Cardiac muscle cell (in vitro differentiated cells and primary cell): ENCODE data around the gene GBX1. TPM values are rescaled to one million over a fixed set of nuclear protein-coding genes. Genes with fewer than 3 reads are reported as not detected.

Experiments used
- DNase-seq, 2 donors: peaks; one replicate each; pipeline versions ENCODE4 v3.0.0 to v3.0.0-alpha.2; 2010 to 2017; ENCODE audit warnings: low read depth in 1 of 2, low spot score in 1 of 2
- H3K27ac ChIP-seq: fragments of 200-600 bp; sonication (generic); 2 replicates; pipeline ENCODE4 v1.5.1; 2016
- H3K27me3 ChIP-seq: fragments of 200-600 bp; sonication (generic); 2 replicates; pipeline ENCODE4 v1.6.0; 2016; ENCODE audit warnings: control low read depth
- H3K36me3 ChIP-seq: fragments of 200-600 bp; sonication (generic); 2 replicates; pipeline ENCODE4 v1.5.1; 2016; ENCODE audit warnings: control low read depth
- H3K4me1 ChIP-seq: fragments of 200-600 bp; sonication (generic); 2 replicates; pipeline ENCODE4 v1.8.1; 2017; ENCODE audit warnings: low read depth, mild to moderate bottlenecking, mixed run types
- H3K4me3 ChIP-seq: fragments of 200-600 bp; sonication (generic); 2 replicates; pipeline ENCODE4 v1.5.1; 2016; ENCODE audit warnings: mild to moderate bottlenecking
- H3K9me3 ChIP-seq: fragments of 200-600 bp; sonication (generic); 2 replicates; pipeline ENCODE4 v1.5.1; 2017; ENCODE audit warnings: low read depth, mild to moderate bottlenecking, control low read depth
- polyA plus RNA-seq: library from polyadenylated mRNA; unstranded; fragments of >200 nt; fragmentation: Nextera tagmentation; extraction: Ambion mirVana; gene quantifications from 2 replicates; pipeline ENCODE4 v1.2.1, GENCODE V29; 2016
- total RNA-seq: library from RNA; depleted of rRNA; stranded (reverse); fragments of >200 nt; gene quantifications from 2 replicates; pipeline ENCODE4 v1.2.3, GENCODE V29; 2016
- TF ChIP-seq, protein P1 (sequence below): IDR thresholded peaks from 2 replicates; pipeline ENCODE4 v1.5.1; 2012; ENCODE audit warnings: low read depth, mild to moderate bottlenecking, low read length

The GBX1 gene
- total and polyA plus RNA-seq, 2 experiments from 2014 or later = 0.36 to 1.3 TPM

GRCh38 chr7:151137076-151137675, 30.3 kb downstream of the GBX1 start:
- Histone ChIP-seq H3K4me3 (no peak overlapping the region), H3K36me3 (peaks cover 6% of the 10 kb centered on the region), H3K27me3 (no peaks in the 10 kb centered on the region), H3K4me1 (peaks cover 51% of the 10 kb centered on the region), H3K27ac (peak overlapping the region; percentile 93), H3K9me3 (no peaks in the 10 kb centered on the region)
- DNase-seq = peak in 1 of 2 donors; percentile 64
- TF ChIP-seq, protein P1, sequence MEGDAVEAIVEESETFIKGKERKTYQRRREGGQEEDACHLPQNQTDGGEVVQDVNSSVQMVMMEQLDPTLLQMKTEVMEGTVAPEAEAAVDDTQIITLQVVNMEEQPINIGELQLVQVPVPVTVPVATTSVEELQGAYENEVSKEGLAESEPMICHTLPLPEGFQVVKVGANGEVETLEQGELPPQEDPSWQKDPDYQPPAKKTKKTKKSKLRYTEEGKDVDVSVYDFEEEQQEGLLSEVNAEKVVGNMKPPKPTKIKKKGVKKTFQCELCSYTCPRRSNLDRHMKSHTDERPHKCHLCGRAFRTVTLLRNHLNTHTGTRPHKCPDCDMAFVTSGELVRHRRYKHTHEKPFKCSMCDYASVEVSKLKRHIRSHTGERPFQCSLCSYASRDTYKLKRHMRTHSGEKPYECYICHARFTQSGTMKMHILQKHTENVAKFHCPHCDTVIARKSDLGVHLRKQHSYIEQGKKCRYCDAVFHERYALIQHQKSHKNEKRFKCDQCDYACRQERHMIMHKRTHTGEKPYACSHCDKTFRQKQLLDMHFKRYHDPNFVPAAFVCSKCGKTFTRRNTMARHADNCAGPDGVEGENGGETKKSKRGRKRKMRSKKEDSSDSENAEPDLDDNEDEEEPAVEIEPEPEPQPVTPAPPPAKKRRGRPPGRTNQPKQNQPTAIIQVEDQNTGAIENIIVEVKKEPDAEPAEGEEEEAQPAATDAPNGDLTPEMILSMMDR = no peak

- TF ChIP-seq, protein P1 = no peak
- DNase-seq = no peak
- Histone ChIP-seq H3K4me1 (peaks cover 43% of the 10 kb centered on the region), H3K4me3 (no peak overlapping the region), H3K36me3 (peaks cover 6% of the 10 kb centered on the region), H3K27me3 (no peaks in the 10 kb centered on the region), H3K9me3 (no peaks in the 10 kb centered on the region), H3K27ac (peak overlapping the region; percentile 93)
Observed at GRCh38 chr7:151135866-151136843, 31.3 kb downstream of the GBX1 start.

DNA sequence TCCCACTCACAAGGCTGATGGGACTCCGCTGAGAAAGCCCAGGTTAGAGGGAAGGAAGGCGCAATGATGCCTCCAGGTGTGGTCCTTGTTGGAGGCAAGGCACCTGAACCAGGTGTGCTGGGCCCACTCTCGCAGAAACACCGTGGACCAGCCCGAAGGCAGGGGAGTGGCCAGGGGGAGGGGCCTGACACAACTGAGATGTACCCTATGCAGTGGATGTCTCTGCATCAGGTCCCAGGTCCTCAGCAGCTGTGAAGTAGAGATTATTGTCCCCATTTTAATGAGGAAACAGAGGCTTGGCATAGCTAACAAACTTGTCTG, 32.0 kb downstream of the GBX1 start:
- TF ChIP-seq, protein P1 = no peak
- H3K27me3 ChIP-seq = no peaks in the 10 kb centered on the region
- peaks cover 36% of the 10 kb centered on the region for H3K4me1 ChIP-seq
- no peak for DNase-seq
- no peak overlapping the region for H3K4me3 ChIP-seq
- no peaks in the 10 kb centered on the region for H3K9me3 ChIP-seq
- H3K27ac ChIP-seq = no peak overlapping the region
- H3K36me3 ChIP-seq = peaks cover 6% of the 10 kb centered on the region

- Histone ChIP-seq H3K36me3 (peaks cover 7% of the 10 kb centered on the region), H3K27ac (no peak overlapping the region), H3K4me3 (no peak overlapping the region), H3K4me1 (peaks cover 32% of the 10 kb centered on the region), H3K27me3 (no peaks in the 10 kb centered on the region), H3K9me3 (no peaks in the 10 kb centered on the region)
- no peak for DNase-seq
- TF ChIP-seq, protein P1 = no peak
Observed at GRCh38 chr7:151134743-151135524, 32.6 kb downstream of the GBX1 start.

DNA sequence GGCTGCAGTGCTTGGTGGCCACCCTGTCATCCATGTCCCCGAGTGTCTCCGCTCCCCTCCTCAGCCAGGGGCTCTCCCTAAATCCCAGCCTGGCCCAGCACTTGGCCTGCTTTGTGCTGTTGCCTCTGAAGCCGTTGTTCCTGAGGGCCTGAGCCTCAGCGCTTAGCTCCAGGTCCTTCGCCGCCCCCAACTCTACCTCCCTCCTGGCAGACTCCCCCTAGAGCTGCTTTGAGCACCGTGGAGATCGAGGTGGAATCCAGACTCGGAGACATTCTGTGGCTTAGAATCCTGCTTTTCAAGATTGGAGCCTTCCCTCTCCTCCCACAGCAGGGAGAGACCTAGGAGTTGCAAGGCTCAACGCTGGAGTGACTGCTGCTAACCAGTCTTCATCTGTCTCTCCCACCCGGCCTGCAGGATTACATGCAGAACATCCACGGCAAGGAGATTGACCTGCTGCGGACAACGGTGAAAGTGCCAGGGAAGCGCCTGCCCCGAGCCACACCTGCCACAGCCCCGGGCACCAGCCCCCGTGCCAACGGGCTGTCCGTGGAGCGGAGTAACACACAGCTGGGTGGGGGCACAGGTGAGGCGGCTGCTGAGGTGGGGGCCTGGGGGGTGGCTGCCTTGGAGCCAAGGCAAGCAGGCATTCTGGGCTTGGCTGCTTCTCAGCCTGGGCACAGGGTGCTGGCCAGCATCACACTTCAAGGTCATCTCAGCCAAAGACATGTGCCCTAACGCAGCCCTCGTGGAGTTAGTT, 33.3 kb downstream of the GBX1 start:
- Histone ChIP-seq H3K27me3 (no peaks in the 10 kb centered on the region), H3K9me3 (no peaks in the 10 kb centered on the region), H3K27ac (no peak overlapping the region), H3K36me3 (peaks cover 15% of the 10 kb centered on the region), H3K4me1 (peaks cover 27% of the 10 kb centered on the region), H3K4me3 (no peak overlapping the region)
- no peak for DNase-seq
- TF ChIP-seq, protein P1 = no peak
